ENCODE data around the gene CDCA3. TPM values are rescaled to one million over a fixed set of nuclear protein-coding genes. Genes with fewer than 3 reads are reported as not detected.

Gene CDCA3
- total and polyA plus RNA-seq, 2 of the 13 experiments (the other 11 are each of a cell fraction or from before 2014, with no cell fraction given) = 32.7 to 56.5 TPM

- TF ChIP-seq SNAPC2 (CRISPR knock-in tag; IDR thresholded peaks at IDR 0.05) (peak; percentile 79; the same call in 1 of the 2 replicates), NFE2 (CRISPR knock-in tag; IDR thresholded peaks at IDR 0.05) (no peak), CAMTA2 (CRISPR knock-in tag; IDR thresholded peaks at IDR 0.05; ENCODE audit: borderline replicate concordance) (no peak), HOXA9 (CRISPR knock-in tag; IDR thresholded peaks at IDR 0.05; ENCODE audit: borderline replicate concordance) (no peak; the same call in 1 of the 2 replicates), ZNF75D (CRISPR knock-in tag; IDR thresholded peaks at IDR 0.05; ENCODE audit: borderline replicate concordance) (no peak), USF2 (IDR thresholded peaks at IDR 0.05; ENCODE audit: low read depth, low read length) (no peak), USF2 (CRISPR knock-in tag; IDR thresholded peaks at IDR 0.05; ENCODE audit: borderline replicate concordance) (peak; percentile 63; the same call in 1 of the 2 replicates), ZNF775 (CRISPR knock-in tag; IDR thresholded peaks at IDR 0.05; ENCODE audit: borderline replicate concordance) (0 out of 2 replicates have a peak, but pooled peaks have one; percentile 71), ARID5B (CRISPR knock-in tag; IDR thresholded peaks at IDR 0.05) (peak; percentile 61), TOE1 (CRISPR knock-in tag; IDR thresholded peaks at IDR 0.05) (no peak), ZNF350 (CRISPR knock-in tag; IDR thresholded peaks at IDR 0.05; ENCODE audit: borderline replicate concordance, low read depth) (peak; percentile 77), ATF3 (CRISPR knock-in tag; IDR thresholded peaks at IDR 0.05) (no peak), FOXA3 (CRISPR knock-in tag; IDR thresholded peaks at IDR 0.05) (peak; percentile 22), AKNA (CRISPR knock-in tag; IDR thresholded peaks at IDR 0.05; ENCODE audit: borderline replicate concordance) (peak; percentile 84; the same call in 1 of the 2 replicates), PHF8 (CRISPR knock-in tag; IDR thresholded peaks at IDR 0.05) (peak; percentile 53), ZBTB8A (CRISPR knock-in tag; IDR thresholded peaks at IDR 0.05; ENCODE audit: borderline replicate concordance, low read depth) (no peak), GTF2F1 (IDR thresholded peaks at IDR 0.05; ENCODE audit: low read length) (no peak)
Measured at GRCh38 chr12:6872073-6873048, 21.3 kb upstream of the CDCA3 start (continued).

Measured in HepG2 (cell line).